Fibroblast of lung (primary cell): Measurements from ENCODE around the gene RASSF5. TPM values are rescaled to one million over a fixed set of nuclear protein-coding genes. Genes with fewer than 3 reads are reported as not detected.

ENCODE experiments used
- DNase-seq, 2 donors: peaks; one replicate each; pipeline versions ENCODE4 v3.0.0 to v3.0.0-alpha.2; 2010; ENCODE audit warnings: low read depth in 2 of 2
- H2AFZ ChIP-seq: 2 replicates; pipeline ENCODE4 v1.5.1; 2012; ENCODE audit warnings: low read length, control low read depth, inconsistent platforms
- H3K27ac ChIP-seq: 2 replicates; pipeline ENCODE4 v1.5.1; 2011; ENCODE audit warnings: low read length, control low read depth; ENCODE audit not compliant: insufficient read depth
- H3K27me3 ChIP-seq: 2 replicates; pipeline ENCODE4 v1.5.1; 2011; ENCODE audit warnings: mild to moderate bottlenecking, low read length; ENCODE audit not compliant: control insufficient read depth, insufficient read depth
- H3K36me3 ChIP-seq: 2 replicates; pipeline ENCODE4 v1.5.1; 2011; ENCODE audit warnings: low read length; ENCODE audit not compliant: control insufficient read depth, insufficient read depth
- H3K4me1 ChIP-seq: 2 replicates; pipeline ENCODE4 v1.5.1; 2011; ENCODE audit warnings: low read length; ENCODE audit not compliant: control insufficient read depth, insufficient read depth; ENCODE audit errors: extremely low read depth
- H3K4me2 ChIP-seq: 2 replicates; pipeline ENCODE4 v1.5.1; 2011; ENCODE audit warnings: low read length, control low read depth; ENCODE audit not compliant: insufficient read depth; ENCODE audit errors: extremely low read depth
- H3K4me3 ChIP-seq, 4 experiments: fragments of 200-600 bp in 1 of 4; sonication (generic) in 1 of 4; replicated peaks in 1 of 4; 2 replicates each; pipeline ENCODE4 v1.5.1; 2011 to 2016; ENCODE audit warnings: low read length in 4 of 4, low read depth in 3 of 4, mild to moderate bottlenecking in 3 of 4, control low read depth in 2 of 4, inconsistent platforms in 1 of 4, mixed read lengths in 1 of 4; ENCODE audit not compliant: insufficient read depth in 1 of 4; ENCODE audit errors: control extremely low read depth in 1 of 4
- H3K79me2 ChIP-seq: 2 replicates; pipeline ENCODE4 v1.5.1; 2012; ENCODE audit warnings: mild to moderate bottlenecking, low read length, inconsistent platforms; ENCODE audit not compliant: control insufficient read depth, insufficient read depth
- H3K9ac ChIP-seq: 2 replicates; pipeline ENCODE4 v1.5.1; 2011; ENCODE audit warnings: mild to moderate bottlenecking, low read length, control low read depth; ENCODE audit not compliant: insufficient read depth
- H3K9me3 ChIP-seq: 2 replicates; pipeline ENCODE4 v1.5.1; 2012; ENCODE audit warnings: low read depth, low read length; ENCODE audit not compliant: control insufficient read depth, insufficient read depth
- H4K20me1 ChIP-seq: 2 replicates; pipeline ENCODE4 v1.5.1; 2011; ENCODE audit warnings: low read length; ENCODE audit not compliant: control insufficient read depth, insufficient read depth; ENCODE audit errors: extremely low read depth
- CTCF ChIP-seq, 2 donors: IDR thresholded peaks in 1 of 2; conservative IDR thresholded peaks in 1 of 2; 1 replicate in 1 of 2; 2 replicates in 1 of 2; pipeline ENCODE4 v1.5.1; 2011 to 2012; ENCODE audit warnings: low read length in 2 of 2, control low read depth in 1 of 2, inconsistent platforms in 1 of 2, low read depth in 1 of 2, mild to moderate bottlenecking in 1 of 2
- EZH2 ChIP-seq: IDR thresholded peaks from 2 replicates; pipeline ENCODE4 v1.5.1; 2012; ENCODE audit warnings: low read length, control low read depth, mild to moderate bottlenecking; ENCODE audit errors: missing control alignments
- polyA plus RNA-seq, 2 donors: library from polyadenylated mRNA; depleted of rRNA in 1 of 2; stranded (reverse) in 1 of 2; unstranded in 1 of 2; fragments of >200 nt; gene quantifications; 2 replicates each; pipeline ENCODE4 v1.2.1, GENCODE V29; 2011 to 2012; ENCODE audit warnings: missing spikeins in 1 of 2
- total RNA-seq: library from RNA; depleted of rRNA; stranded (reverse); fragments of >200 nt; gene quantifications from 2 replicates; pipeline ENCODE4 v1.2.1, GENCODE V29; 2014

The RASSF5 gene
- total and polyA plus RNA-seq, 2 donors (not counting 1 experiment from before 2014, with no cell fraction given), result 1.3 to 3.0 TPM

- no peaks in the 10 kb centered on the region for H3K36me3 ChIP-seq
- TF ChIP-seq CTCF (conservative IDR thresholded peaks at IDR 0.05 in 1 of 2, IDR thresholded peaks at IDR 0.05 in 1 of 2; ENCODE audit: low read depth in 1 of 2, low read length in 2 of 2) (no peak), EZH2 (no peak)
- DNase-seq, result no peak
- no peak overlapping the region for H3K4me3 ChIP-seq
- no peak overlapping the region for H2AFZ ChIP-seq
- H3K27me3 ChIP-seq, result peaks cover 2% of the 10 kb centered on the region
- H4K20me1 ChIP-seq, result no peaks in the 10 kb centered on the region
- no peak overlapping the region for H3K4me2 ChIP-seq
- peaks cover 5% of the 10 kb centered on the region for H3K4me1 ChIP-seq
- H3K27ac ChIP-seq, result no peak overlapping the region
- no peaks in the 10 kb centered on the region for H3K9me3 ChIP-seq
- H3K79me2 ChIP-seq, result no peaks in the 10 kb centered on the region
- H3K9ac ChIP-seq, result no peak overlapping the region
Measured at GRCh38 chr1:206628916-206629315, 121.6 kb downstream of the RASSF5 start.

GRCh38 chr1:206631085-206631509 lies 123.8 kb downstream of the RASSF5 start:
- Histone ChIP-seq H3K4me2 (no peak overlapping the region), H3K9ac (no peak overlapping the region), H3K9me3 (no peaks in the 10 kb centered on the region), H4K20me1 (no peaks in the 10 kb centered on the region), H3K79me2 (peaks cover 6% of the 10 kb centered on the region), H2AFZ (no peak overlapping the region), H3K27ac (no peak overlapping the region), H3K36me3 (no peaks in the 10 kb centered on the region), H3K4me1 (peaks cover 12% of the 10 kb centered on the region), H3K4me3 (no peak overlapping the region), H3K27me3 (peaks cover 2% of the 10 kb centered on the region)
- TF ChIP-seq CTCF (conservative IDR thresholded peaks at IDR 0.05 in 1 of 2, IDR thresholded peaks at IDR 0.05 in 1 of 2; ENCODE audit: low read depth in 1 of 2, low read length in 2 of 2) (peak; percentile 61 to 68), EZH2 (no peak)
- DNase-seq, result peak; percentile 80 to 96

GRCh38 chr1:206633708-206634121 lies 126.4 kb downstream of the RASSF5 start:
- TF ChIP-seq EZH2 (no peak), CTCF (conservative IDR thresholded peaks at IDR 0.05 in 1 of 2, IDR thresholded peaks at IDR 0.05 in 1 of 2; ENCODE audit: low read depth in 1 of 2, low read length in 2 of 2) (no peak)
- Histone ChIP-seq H3K79me2 (peaks cover 18% of the 10 kb centered on the region), H3K4me1 (peaks cover 14% of the 10 kb centered on the region), H3K36me3 (no peaks in the 10 kb centered on the region), H4K20me1 (no peaks in the 10 kb centered on the region), H3K4me2 (peak overlapping the region; percentile 42), H3K27ac (peak overlapping the region; percentile 89), H2AFZ (peak overlapping the region; percentile 18), H3K9ac (no peak overlapping the region), H3K9me3 (no peaks in the 10 kb centered on the region), H3K4me3 (peak overlapping the region in 1 of 4 experiments; percentile 31), H3K27me3 (peaks cover 1% of the 10 kb centered on the region)
- peak; percentile 92 to 94 for DNase-seq
